ENCODE results near the gene LETM1. TPM values are rescaled to one million over a fixed set of nuclear protein-coding genes. Genes with fewer than 3 reads are reported as not detected.

The LETM1 gene
- total RNA-seq, 1 experiment from 2014 or later: 53.9 TPM

GRCh38 chr4:1766106-1767060 lies 89.6 kb downstream of the LETM1 start:
- no peak for DNase-seq (ENCODE audit: extremely low read depth, low read depth)

GRCh38 chr4:1765409-1766072 lies 90.4 kb downstream of the LETM1 start:
- no peak for DNase-seq (ENCODE audit: extremely low read depth, low read depth)

GRCh38 chr4:1764670-1765069 lies 91.3 kb downstream of the LETM1 start:
- no peak for DNase-seq (ENCODE audit: extremely low read depth, low read depth)

GRCh38 chr4:1763550-1764080 lies 92.3 kb downstream of the LETM1 start:
- DNase-seq (ENCODE audit: extremely low read depth, low read depth): no peak

GRCh38 chr4:1763070-1763549 lies 92.8 kb downstream of the LETM1 start:
- DNase-seq (ENCODE audit: extremely low read depth, low read depth): no peak

- no peak for DNase-seq (ENCODE audit: extremely low read depth, low read depth)
Measured at GRCh38 chr4:1762264-1763010, 93.5 kb downstream of the LETM1 start.

Other genes with a start within 250 kb of the LETM1 start
- gene FAM53A, start 171.8 kb downstream of the LETM1 start, total RNA-seq (2014; rRNA removed; shearing (Covaris generic)): 1.3 and 2.1 TPM in 2 replicates
- 52.5 and 63.5 TPM in 2 replicates for gene SLBP, start 143.8 kb downstream of the LETM1 start, total RNA-seq (2014; rRNA removed; shearing (Covaris generic))
- gene TMEM129, start 134.8 kb downstream of the LETM1 start, total RNA-seq (2014; rRNA removed; shearing (Covaris generic)): 24.5 and 27.5 TPM in 2 replicates
- 20.2 and 24.7 TPM in 2 replicates for gene TACC3, start 134.6 kb downstream of the LETM1 start, total RNA-seq (2014; rRNA removed; shearing (Covaris generic))
- gene FGFR3, start 62.9 kb downstream of the LETM1 start, total RNA-seq (2014; rRNA removed; shearing (Covaris generic)): 0.49 and 0.62 TPM in 2 replicates
- 45.4 and 50.6 TPM in 2 replicates for gene NSD2, start 15.2 kb upstream of the LETM1 start, total RNA-seq (2014; rRNA removed; shearing (Covaris generic))
- 19.4 and 25.3 TPM in 2 replicates for gene NELFA, start 152.8 kb upstream of the LETM1 start, total RNA-seq (2014; rRNA removed; shearing (Covaris generic))
- 7.1 and 7.7 TPM in 2 replicates for gene NAT8L, start 203.2 kb upstream of the LETM1 start, total RNA-seq (2014; rRNA removed; shearing (Covaris generic))

All from NCI-H460 (cell line).